Raji (cell line): ENCODE measurements around the gene USP36.

Experiments
- POLR2A ChIP-seq: IDR thresholded peaks from 2 replicates; pipeline ENCODE4 v1.6.1; 2011; ENCODE audit warnings: low read depth, low read length, control low read depth; ENCODE audit not compliant: insufficient read depth

Gene USP36

GRCh38 chr17:78847052-78847451, 6.4 kb upstream of the USP36 start:
- TF ChIP-seq POLR2A = no peak

GRCh38 chr17:78844301-78845005, 3.8 kb upstream of the USP36 start:
- TF ChIP-seq POLR2A = no peak

- TF ChIP-seq POLR2A = no peak
These were observed 2.4 kb upstream of the USP36 start for GRCh38 chr17:78842881-78843565.

- TF ChIP-seq POLR2A = no peak
These were observed 159 bp downstream of the USP36 start for GRCh38 chr17:78840530-78840779.

- TF ChIP-seq POLR2A = no peak
These were observed 668 bp downstream of the USP36 start for GRCh38 chr17:78839762-78840529.

- TF ChIP-seq POLR2A = no peak
These were observed 1.3 kb downstream of the USP36 start for GRCh38 chr17:78839235-78839761.

- no peak for TF ChIP-seq POLR2A
These were observed 2.0 kb downstream of the USP36 start for GRCh38 chr17:78838574-78839005.

- TF ChIP-seq POLR2A = no peak
These were observed 4.1 kb downstream of the USP36 start for GRCh38 chr17:78836420-78837021.

GRCh38 chr17:78834571-78834970, 6.0 kb downstream of the USP36 start:
- no peak for TF ChIP-seq POLR2A

GRCh38 chr17:78832541-78832810, 8.1 kb downstream of the USP36 start:
- no peak for TF ChIP-seq POLR2A

GRCh38 chr17:78831688-78832540, 8.7 kb downstream of the USP36 start:
- no peak for TF ChIP-seq POLR2A

- TF ChIP-seq POLR2A = no peak
These were observed 11.1 kb downstream of the USP36 start for GRCh38 chr17:78829477-78829876.

- TF ChIP-seq POLR2A = no peak
These were observed 12.0 kb downstream of the USP36 start for GRCh38 chr17:78828470-78829185.

- TF ChIP-seq POLR2A = no peak
These were observed 13.6 kb downstream of the USP36 start for GRCh38 chr17:78826836-78827509.

- no peak for TF ChIP-seq POLR2A
These were observed 14.2 kb downstream of the USP36 start for GRCh38 chr17:78826421-78826820.
